ENCODE data around the gene TSKU. TPM values are rescaled to one million over a fixed set of nuclear protein-coding genes. Genes with fewer than 3 reads are reported as not detected.
A peak's percentile ranks its signal among the peaks of the same experiment; 100 is the strongest.

TSKU gene
- total and polyA plus RNA-seq, 9 of the 15 experiments (the other 6 are each of a cell fraction or from before 2014, with no cell fraction given): 0.60 to 11.9 (median 8.4) TPM

DNA sequence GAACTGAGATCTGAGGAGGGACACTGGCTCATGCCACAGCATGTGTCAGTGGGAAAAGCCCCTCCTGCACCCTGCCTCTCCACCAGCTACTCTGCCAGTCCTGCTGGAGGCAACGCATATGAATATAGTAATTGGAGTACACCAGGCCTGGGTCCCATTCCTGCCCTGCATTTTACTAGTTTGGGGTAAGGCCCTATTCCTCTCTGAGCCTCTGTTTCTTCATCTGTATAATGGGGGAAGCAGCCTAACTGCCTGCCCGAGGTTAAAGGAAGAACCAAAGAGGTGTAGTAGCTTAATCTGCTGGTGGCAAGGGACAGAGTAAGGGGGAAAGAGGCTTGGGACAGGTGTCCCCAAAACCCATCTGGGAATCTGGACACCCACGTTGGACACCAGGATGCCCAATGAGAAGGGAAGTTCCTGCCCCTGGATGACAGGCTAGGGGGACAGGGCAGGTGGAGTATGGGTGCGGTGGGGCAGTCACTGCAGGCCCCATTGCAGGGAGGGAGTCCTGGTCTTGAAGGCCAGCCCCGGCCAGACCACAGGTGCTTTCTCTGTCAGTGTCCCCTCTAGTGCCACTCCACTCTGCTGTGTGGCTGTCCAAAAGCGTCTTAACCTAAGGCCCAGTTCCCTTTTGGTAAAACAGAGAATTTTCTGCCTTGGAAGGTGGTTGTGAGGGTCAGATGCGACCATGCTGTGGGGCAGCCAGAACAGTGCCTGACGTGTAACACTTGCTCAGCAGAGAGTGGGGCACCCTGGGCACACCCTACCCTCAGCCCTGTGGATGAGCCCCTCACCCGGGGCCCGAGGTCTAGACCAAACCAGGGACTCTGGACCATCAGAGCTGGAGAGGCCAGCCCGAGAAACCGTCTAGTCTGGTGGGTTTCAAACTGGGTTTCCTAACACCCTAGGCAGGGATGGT is 11.5 kb downstream of the TSKU start:
- no peak for DNase-seq (ENCODE audit: extremely low read depth in 1 of 4, low spot score in 3 of 4)
- CTCF ChIA-PET (ENCODE audit: low intra/inter-chr PET ratio): no interaction called here
- H3K36me3 ChIP-seq (ENCODE audit: control insufficient read depth, insufficient read depth, low read length): peaks cover 30% of the 10 kb centered on the region; the same call in 2 of the 3 replicates
- H3K9me3 ChIP-seq (replicated peaks; ENCODE audit: control insufficient read depth, insufficient read depth, low read depth, low read length): 0 out of 2 replicates have a peak, but pooled peaks cover 3% of the 10 kb centered on the region
- intact Hi-C loops (cut with micrococcal nuclease): no loop called here
- H3K79me2 ChIP-seq (ENCODE audit: control insufficient read depth, insufficient read depth, low read length): peaks cover 43% of the 10 kb centered on the region
- POLR2A ChIA-PET: interaction anchor here (1.1 to 1.6 kb wide), 2 partner anchors 10 to 68 kb away, joined by 3 to 6 read pairs; no protein-coding TSS in a partner anchor
- WGBS (ENCODE audit: insufficient coverage, low coverage, missing lambda C conversion rate): 80% methylated on average over 12 of the region's 12 CpGs
- no peak overlapping the region for H3K4me2 ChIP-seq (ENCODE audit: insufficient read depth, low read length)
- H3K9me1 ChIP-seq (ENCODE audit: control insufficient read depth, insufficient read depth, low read length): peaks cover 5% of the 10 kb centered on the region
- ATAC-seq: no peak
- peaks cover 3% of the 10 kb centered on the region for H4K20me1 ChIP-seq (replicated peaks; ENCODE audit: control insufficient read depth, insufficient read depth, low read length)
- no peak overlapping the region for H2AFZ ChIP-seq (ENCODE audit: low read depth, low read length)
- no peak overlapping the region for H3K4me3 ChIP-seq
- FAIRE-seq: no peak
- in situ Hi-C loops (cut with MboI): no loop called here
- H3K27ac ChIP-seq (ENCODE audit: extremely low read depth, low read depth, low read length): no peak overlapping the region
- no TSS peak for BruUV-seq (replicated peaks)
- H3K9ac ChIP-seq (ENCODE audit: insufficient read depth in 1 of 2, low read depth in 2 of 2, low read length in 2 of 2): peak overlapping the region in 1 of 2 experiments; percentile 64; a peak in 2 of 4 replicates
- H3K27me3 ChIP-seq (ENCODE audit: control insufficient read depth in 2 of 2, insufficient read depth in 2 of 2, low read length in 2 of 2): no peaks in the 10 kb centered on the region
- peaks cover 7 to 26% of the 10 kb centered on the region in 2 experiments; a peak in 4 of 5 replicates for H3K4me1 ChIP-seq (replicated peaks in 1 of 2; ENCODE audit: control insufficient read depth in 2 of 2, insufficient read depth in 2 of 2, low read length in 2 of 2)
- TF ChIP-seq SMAD3 (CRISPR knock-in tag; conservative IDR thresholded peaks at IDR 0.05) (no peak), RBM25 (IDR thresholded peaks at IDR 0.05; ENCODE audit: low read depth, low read length, severe bottlenecking) (peak; percentile 43)
- TF ChIP-seq, protein P1, sequence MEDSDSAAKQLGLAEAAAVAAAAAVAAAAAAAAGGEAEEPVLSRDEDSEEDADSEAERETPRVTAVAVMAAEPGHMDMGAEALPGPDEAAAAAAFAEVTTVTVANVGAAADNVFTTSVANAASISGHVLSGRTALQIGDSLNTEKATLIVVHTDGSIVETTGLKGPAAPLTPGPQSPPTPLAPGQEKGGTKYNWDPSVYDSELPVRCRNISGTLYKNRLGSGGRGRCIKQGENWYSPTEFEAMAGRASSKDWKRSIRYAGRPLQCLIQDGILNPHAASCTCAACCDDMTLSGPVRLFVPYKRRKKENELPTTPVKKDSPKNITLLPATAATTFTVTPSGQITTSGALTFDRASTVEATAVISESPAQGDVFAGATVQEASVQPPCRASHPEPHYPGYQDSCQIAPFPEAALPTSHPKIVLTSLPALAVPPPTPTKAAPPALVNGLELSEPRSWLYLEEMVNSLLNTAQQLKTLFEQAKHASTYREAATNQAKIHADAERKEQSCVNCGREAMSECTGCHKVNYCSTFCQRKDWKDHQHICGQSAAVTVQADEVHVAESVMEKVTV (CRISPR knock-in tag; IDR thresholded peaks at IDR 0.05): no peak

Measured in K562 (cell line).